ENCODE results near the gene ZNF846.

DNA sequence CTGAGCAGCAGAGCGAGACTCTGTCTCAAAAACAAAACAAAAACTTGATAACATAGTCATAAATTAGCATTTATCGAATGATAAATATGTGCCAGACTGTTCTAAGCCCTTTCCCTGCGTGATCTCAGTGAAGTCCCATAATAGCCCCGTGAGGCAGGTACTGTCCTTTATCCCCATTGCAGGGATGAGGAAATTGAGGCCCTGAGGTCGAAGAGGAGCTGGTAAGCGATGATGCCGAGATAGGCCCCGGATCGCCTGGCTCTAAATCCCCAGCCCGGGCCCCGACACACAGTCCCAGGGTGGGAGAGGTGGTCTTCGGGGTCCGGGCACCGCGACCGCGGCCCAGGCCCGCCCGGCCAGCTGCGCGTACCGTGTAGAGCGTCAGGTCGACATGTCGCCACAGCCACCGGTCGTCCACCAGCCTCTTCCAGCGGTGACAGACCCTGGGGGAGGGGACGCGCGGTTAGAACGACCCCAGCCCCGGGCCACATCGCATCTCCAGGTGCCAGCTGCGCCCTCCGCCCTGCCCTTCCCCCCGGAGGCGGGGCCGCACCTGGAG, 49.7 kb upstream of the ZNF846 start:
- no peak for TF ChIP-seq CTCF (conservative IDR thresholded peaks at IDR 0.05 in 1 of 2, IDR thresholded peaks at IDR 0.05 in 1 of 2; ENCODE audit: low read depth in 1 of 2, low read length in 2 of 2)
- no peak for TF ChIP-seq EZH2 (IDR thresholded peaks at IDR 0.05; ENCODE audit: low read length, missing control alignments)

All from fibroblast of lung (primary cell).